Tibial nerve (tissue), 4 donors: Measurements from ENCODE around the gene LCN10.

ENCODE experiments used
- CTCF ChIP-seq, 5 experiments: fragments of 200-600 bp in 3 of 5; fragments of 450-650 bp in 2 of 5; sonication (generic) in 3 of 5; IDR thresholded peaks; one replicate each; pipeline ENCODE4 v1.5.1; 2016 to 2019; ENCODE audit warnings: antibody characterized with exemption in 5 of 5, mild to moderate bottlenecking in 3 of 5, moderate library complexity in 2 of 5
- EP300 ChIP-seq, 2 donors: sonication (generic); formaldehyde crosslinking; IDR thresholded peaks; one replicate each; pipeline ENCODE4 v1.6.1; 2017; ENCODE audit warnings: antibody characterized with exemption in 2 of 2, mild to moderate bottlenecking in 1 of 2
- POLR2A ChIP-seq, 2 donors: fragments of 450-650 bp; IDR thresholded peaks; one replicate each; pipeline ENCODE4 v1.6.1; 2017; ENCODE audit warnings: antibody characterized with exemption in 2 of 2, mild to moderate bottlenecking in 2 of 2, moderate library complexity in 2 of 2

- no peak for TF ChIP-seq CTCF (IDR thresholded peaks at IDR 0.05)
- TF ChIP-seq EP300 (IDR thresholded peaks at IDR 0.05) = no peak
- TF ChIP-seq POLR2A (IDR thresholded peaks at IDR 0.05) = no peak
Observed at GRCh38 chr9:136751814-136752213, 9.1 kb upstream of the LCN10 start.
